Activated T-cell treated with anti-CD3 and anti-CD28 coated beads for 24 hours (primary cell): Measurements from ENCODE around the gene HTRA1.

Experiments used
- DNase-seq: peaks from one replicate; pipeline ENCODE4 v3.0.0-alpha.2; 2020; ENCODE audit warnings: low read depth

Gene HTRA1

DNA sequence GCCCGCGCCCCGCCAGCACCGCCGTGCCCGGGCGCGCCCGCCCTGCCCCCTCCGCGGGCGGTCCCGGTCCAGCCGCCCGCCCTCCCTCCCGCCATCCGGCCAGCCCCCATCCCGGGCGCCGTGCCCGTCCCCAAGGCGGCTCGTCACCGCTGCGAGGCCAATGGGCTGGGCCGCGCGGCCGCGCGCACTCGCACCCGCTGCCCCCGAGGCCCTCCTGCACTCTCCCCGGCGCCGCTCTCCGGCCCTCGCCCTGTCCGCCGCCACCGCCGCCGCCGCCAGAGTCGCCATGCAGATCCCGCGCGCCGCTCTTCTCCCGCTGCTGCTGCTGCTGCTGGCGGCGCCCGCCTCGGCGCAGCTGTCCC, at the start of gene HTRA1:
TSS of gene HTRA1 (plus strand) at position 187 of the 362 bp plus-strand sequence. CDS start at position 287, 100 bp downstream.
- DNase-seq = no peak

GRCh38 chr10:122413327-122413726, 48.0 kb upstream of the HTRA1 start:
- no peak for DNase-seq

GRCh38 chr10:122417667-122418066, 43.7 kb upstream of the HTRA1 start:
- DNase-seq = no peak

- no peak for DNase-seq
Observed at GRCh38 chr10:122419016-122419415, 42.3 kb upstream of the HTRA1 start.

DNA sequence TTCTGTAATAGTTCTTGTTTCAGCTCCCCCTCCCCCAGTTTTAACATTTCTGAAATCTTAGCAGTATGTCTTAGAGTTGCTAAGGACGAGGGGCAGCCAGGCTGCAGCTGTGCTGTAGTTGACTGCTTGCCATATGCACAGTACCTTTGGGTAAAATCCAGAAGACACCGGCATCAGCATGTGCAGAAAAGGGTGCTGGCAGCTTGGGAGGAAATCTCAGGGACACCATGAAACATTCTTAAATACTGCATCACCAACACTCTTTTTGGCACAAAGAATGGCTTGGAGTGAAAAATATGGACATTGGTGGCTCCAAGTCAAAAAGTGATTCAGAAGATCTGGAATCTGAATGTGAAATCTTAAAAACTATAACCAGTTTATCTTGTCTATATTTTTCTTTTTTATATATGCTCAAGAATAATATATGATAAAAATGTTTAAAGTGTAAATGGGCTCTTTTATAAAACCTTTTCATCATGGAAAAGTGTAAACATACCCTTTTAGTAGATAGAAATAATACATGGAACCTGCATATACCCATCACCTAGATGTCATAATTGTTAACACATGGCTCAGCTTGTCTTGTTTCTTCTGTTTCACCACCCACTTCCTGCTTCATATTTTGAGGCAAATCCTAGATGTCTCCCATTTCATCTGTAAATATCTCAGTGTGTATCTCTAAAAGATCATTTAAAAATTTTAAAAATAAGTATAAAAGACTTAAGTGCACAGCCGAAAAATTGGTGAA, 41.3 kb upstream of the HTRA1 start:
- no peak for DNase-seq

GRCh38 chr10:122420624-122421007, 40.7 kb upstream of the HTRA1 start:
- DNase-seq = no peak

GRCh38 chr10:122421054-122421625, 40.2 kb upstream of the HTRA1 start:
- DNase-seq = no peak

GRCh38 chr10:122421742-122422141, 39.6 kb upstream of the HTRA1 start:
- DNase-seq = no peak

DNA sequence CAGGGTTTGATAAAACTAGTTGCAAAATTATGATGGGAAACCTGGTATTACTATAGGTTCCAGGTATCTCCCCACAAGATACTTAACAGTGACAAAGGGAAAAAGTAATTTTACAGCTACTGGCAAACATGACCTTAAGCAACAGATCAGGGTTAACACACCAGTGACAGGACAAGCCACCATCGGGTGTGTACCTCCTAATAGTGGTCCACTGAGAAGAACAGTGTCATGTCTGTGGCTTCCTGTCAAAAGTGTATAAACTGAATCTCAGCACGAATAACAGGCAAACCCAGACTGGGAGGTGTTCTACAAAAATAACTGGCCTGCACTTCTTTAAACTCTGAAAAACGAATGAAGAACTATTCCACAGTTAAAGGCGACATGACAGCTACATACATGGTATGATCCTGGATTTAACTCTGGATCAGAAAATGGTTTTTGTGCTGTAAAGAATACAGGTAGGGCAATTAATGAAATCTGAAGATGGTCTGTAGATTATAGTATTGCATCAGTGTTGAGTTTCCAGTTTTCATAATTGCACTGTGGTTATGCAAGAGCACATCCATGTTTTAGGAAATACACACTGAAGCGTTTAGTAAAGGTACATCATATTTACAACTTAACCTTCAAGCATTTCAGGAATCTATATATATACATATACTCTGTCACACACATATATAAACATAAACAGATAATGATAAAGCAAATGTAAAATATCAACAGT, 38.9 kb upstream of the HTRA1 start:
- no peak for DNase-seq

- no peak for DNase-seq
Observed at GRCh38 chr10:122424059-122424458, 37.3 kb upstream of the HTRA1 start.

DNA sequence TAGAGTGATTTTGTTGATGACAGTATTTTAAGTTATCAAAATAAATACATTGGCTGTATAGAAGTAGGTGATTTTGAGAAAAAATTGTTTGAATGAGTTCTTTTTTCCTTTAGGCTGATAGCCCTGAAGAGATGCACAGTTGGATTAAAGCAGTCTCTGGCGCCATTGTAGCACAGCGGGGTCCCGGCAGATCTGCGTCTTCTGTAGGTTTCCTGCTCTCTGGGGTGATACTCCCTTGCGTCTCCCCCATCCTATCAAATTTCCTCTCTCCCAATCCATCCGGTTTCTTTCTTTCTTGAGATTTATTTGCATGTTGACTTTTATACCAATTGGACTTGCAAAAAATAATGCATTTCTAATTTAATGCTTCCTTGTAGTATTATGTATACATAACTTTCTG, 34.5 kb upstream of the HTRA1 start:
- no peak for DNase-seq

DNA sequence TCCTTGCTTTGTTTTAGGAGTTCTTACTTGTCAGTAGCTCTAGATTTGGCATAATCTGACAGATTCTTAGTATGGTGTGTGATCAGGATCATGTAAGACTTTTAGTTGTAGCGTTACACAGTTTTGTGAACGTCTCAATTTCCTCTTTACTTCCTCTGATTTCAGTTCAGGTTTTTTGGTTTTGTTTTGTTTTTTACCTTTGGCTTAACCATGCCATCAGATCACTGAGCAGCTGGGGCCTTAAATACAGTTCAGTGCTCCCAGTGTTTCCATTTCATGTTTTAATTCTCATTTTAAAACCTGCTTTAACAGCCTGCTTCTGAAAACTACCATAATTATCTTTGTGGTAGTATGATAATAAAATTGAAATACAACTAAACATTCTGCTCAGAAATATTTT, 34.1 kb upstream of the HTRA1 start:
- no peak for DNase-seq

DNA sequence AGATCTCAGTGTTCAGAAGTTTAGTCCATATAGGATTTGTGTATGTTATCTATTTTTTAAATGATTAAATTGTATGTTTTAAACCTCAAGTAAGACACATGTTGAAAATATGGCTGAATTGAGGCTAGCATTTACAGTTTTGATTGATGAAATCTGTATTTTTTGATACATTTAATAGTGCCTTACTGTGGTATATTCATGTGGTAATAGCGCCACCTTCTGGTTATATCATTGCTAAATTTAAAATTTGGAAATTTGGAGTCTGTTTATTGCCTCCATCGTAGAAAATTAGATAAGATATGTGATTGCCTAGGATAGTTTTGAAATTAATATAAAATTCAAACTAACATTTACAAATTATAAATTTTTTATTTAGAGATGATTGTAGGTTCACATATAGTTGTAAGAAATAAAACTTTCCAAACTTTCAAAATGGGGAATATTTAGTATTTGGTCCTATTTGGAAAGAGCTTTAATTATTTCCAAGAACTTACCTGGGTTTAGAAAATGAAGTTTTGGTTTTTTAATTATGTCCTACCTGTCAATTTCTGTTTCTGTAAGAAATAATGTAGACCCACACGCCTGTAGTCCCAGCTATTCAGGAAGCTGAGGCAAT, 26.0 kb upstream of the HTRA1 start:
- no peak for DNase-seq

DNA sequence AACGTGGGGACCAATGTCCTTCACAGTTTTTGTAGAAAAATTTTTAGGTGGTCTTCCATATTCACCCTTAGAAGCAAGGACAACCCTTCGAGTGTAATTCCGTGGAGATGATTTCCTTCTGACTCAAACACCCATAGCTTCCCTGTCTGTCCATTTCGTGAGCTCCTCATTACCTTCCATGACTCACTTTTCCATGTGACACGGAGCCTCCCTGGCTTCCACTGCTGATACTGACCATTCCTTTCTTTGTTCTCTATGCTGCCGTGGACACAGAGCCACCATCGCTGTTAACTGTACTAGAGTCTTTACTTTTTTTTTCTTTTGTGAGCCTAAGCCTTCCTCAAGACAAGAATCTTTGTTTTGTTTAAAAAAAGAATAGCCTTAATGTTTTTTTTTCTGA, 19.4 kb upstream of the HTRA1 start:
- no peak for DNase-seq

DNA sequence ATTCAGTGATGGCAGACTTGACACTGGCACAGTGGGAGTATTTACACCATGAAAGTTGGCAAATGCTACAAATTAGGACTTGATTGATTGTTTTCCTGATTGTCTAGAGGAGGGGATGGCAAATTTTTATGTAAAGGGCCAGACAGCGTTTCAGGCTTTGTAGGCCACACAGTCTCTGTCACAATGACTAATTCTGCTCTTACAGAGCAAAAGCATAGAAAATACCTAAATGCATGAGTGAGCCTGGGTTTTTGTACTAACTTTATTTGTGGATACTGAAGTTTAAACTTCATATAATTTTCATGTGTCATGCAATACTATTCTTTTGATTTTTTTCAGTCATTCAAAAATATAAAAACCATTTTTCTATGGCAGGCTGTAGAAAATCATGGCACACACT, 15.9 kb upstream of the HTRA1 start:
- no peak for DNase-seq

GRCh38 chr10:122445904-122446303, 15.4 kb upstream of the HTRA1 start:
- DNase-seq = no peak

GRCh38 chr10:122446668-122447423, 14.5 kb upstream of the HTRA1 start:
- DNase-seq = no peak

DNA sequence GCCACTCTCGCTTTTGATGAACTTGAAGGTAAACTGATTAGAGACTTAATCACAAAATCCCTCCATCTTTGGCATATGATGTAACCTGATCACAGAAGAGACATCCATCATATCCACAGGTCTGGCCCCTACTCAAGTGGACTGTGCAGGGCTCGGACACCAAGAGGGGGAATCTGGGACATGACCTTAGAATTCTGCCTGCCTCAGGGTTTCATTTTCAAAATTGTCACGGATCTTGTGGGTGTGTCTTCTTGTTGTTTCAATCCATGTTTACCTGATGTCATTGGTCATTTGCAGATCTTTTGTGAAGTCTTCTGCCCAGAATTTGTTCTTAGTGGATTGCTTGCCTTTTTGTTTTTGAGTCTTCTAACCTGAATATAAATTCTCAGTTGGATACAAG, 12.8 kb upstream of the HTRA1 start:
- no peak for DNase-seq

- no peak for DNase-seq
Observed at GRCh38 chr10:122449153-122449552, 12.2 kb upstream of the HTRA1 start.

GRCh38 chr10:122450353-122450990, 10.9 kb upstream of the HTRA1 start:
- DNase-seq = no peak

- no peak for DNase-seq
Observed at GRCh38 chr10:122454071-122454470, 7.3 kb upstream of the HTRA1 start.

DNA sequence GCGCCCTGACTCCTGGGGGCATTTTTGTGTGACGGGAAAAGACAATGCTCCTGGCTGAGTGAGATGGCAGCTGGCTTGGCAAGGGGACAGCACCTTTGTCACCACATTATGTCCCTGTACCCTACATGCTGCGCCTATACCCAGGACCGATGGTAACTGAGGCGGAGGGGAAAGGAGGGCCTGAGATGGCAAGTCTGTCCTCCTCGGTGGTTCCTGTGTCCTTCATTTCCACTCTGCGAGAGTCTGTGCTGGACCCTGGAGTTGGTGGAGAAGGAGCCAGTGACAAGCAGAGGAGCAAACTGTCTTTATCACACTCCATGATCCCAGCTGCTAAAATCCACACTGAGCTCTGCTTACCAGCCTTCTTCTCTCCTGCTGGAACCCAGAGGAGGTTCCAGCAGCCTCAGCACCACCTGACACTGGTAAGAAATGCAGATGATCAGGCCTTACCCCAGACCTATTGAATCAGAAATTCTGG, 6.7 kb upstream of the HTRA1 start, which contains the start of gene ARMS2:
TSS of gene ARMS2 (plus strand) at position 51 of the 478 bp plus-strand sequence. CDS start at position 126, 75 bp downstream.
- DNase-seq = no peak
